GM21390 (cell line): Measurements from ENCODE around the gene TMEM43.
A peak's percentile ranks its signal among the peaks of the same experiment; 100 is the strongest.

Experiments
- ATAC-seq: cut with Tn5 transposase; IDR thresholded peaks from one replicate; pipeline ENCODE4 v1.9.1; 2021; ENCODE audit not compliant: unreplicated experiment

Gene TMEM43

GRCh38 chr3:14175383-14176037, 50.7 kb downstream of the TMEM43 start:
- peak; percentile 33 for ATAC-seq

GRCh38 chr3:14177580-14178246, 52.9 kb downstream of the TMEM43 start:
- peak; percentile 9 for ATAC-seq

GRCh38 chr3:14178247-14179113, 53.6 kb downstream of the TMEM43 start, which contains the start of the genes LSM3 and XPC:
Gene LSM3, plus strand, starts transcription at chr3:14178817. Its CDS starts 44 bp downstream, at chr3:14178861.
Gene XPC, minus strand, starts transcription at chr3:14178601. Its CDS starts 33 bp downstream, at chr3:14178568.
- peak; percentile 87 for ATAC-seq

- no peak for ATAC-seq
Measured at GRCh38 chr3:14179114-14179465, 54.2 kb downstream of the TMEM43 start.

- ATAC-seq: no peak
Measured at GRCh38 chr3:14179795-14180194, 54.9 kb downstream of the TMEM43 start.

GRCh38 chr3:14181253-14181652, 56.4 kb downstream of the TMEM43 start:
- ATAC-seq: no peak

GRCh38 chr3:14183015-14183577, 58.2 kb downstream of the TMEM43 start:
- no peak for ATAC-seq

DNA sequence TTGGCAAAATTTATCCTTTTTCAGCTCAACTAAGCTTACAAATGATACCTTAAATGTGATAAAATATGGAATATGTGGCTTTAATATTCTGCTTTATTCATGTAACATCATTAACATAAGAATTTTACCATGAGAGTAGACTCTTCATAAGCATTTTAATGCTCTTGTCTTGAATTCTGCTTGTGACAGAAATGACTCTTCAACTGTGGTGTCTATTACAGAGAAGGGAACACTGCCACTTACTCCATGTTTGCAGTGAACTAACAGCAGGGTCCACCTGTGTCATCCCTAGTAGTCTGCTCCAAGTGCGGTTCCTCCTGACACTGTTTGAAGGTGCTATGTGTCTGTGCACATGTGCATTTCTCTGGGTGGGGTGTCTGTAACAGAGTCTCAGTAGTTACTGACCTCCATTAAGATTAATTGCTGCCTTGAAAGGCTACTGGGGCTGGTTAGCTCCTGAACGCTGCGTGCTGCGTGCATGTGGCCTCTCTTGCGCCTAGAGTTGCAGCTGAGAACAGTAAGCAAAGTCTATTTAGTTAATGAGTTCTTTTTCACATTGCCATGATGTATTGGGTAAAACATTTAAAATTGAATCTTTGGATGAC, 62.1 kb downstream of the TMEM43 start:
- ATAC-seq: no peak

- no peak for ATAC-seq
Measured at GRCh38 chr3:14188041-14188754, 63.3 kb downstream of the TMEM43 start.
